ENCODE measurements around the gene SLC16A11. TPM values are rescaled to one million over a fixed set of nuclear protein-coding genes. Genes with fewer than 3 reads are reported as not detected.
"Not testable (repeated sequence)": the region's sequence is repeated elsewhere in the genome, so short reads cannot be mapped to it uniquely, and the experiment has no call there.

SLC16A11 gene
- total and polyA plus RNA-seq, 10 of the 15 experiments (the other 5 are each of a cell fraction or from before 2014, with no cell fraction given): 0.11 to 2.7 (median 0.84) TPM

DNA sequence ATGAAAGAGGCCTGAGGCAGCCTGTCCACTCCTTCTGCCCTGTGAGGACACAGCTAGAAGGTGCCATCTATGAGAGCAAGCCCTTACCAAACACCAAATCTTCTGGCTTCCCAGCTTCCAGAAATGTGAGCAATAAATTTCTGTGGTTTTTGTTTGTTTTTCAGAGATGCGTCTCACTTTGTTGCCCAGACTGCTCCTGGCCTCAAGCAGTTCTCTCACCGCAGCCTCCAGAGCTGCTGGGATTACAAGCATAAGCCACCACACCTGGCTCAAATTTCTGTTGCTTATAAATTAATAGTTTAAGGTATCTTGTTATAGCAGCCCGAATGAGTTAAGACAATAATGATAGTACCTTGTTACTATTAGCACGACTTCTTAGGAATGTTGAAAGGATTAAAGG lies 12.5 kb upstream of the SLC16A11 start:
- no peaks in the 10 kb centered on the region for H3K4me1 ChIP-seq (ENCODE audit: control insufficient read depth, insufficient read depth, low read length)
- FAIRE-seq (no peak), ATAC-seq (no peak), DNase-seq (ENCODE audit: low read depth, low spot score) (no peak)
- CTCF ChIA-PET: interaction anchor here (1.8 to 21.9 kb wide), 2 partner anchors 10 to 81 kb away, joined by 6 to 590 read pairs; no protein-coding TSS in a partner anchor
- intact Hi-C loops (cut with micrococcal nuclease; ENCODE audit: unreplicated experiment) (no loop called here), in situ Hi-C loops (cut with MboI) (no loop called here)
- BruUV-seq (replicated peaks): no TSS peak
- no peak overlapping the region for H3K9ac ChIP-seq (ENCODE audit: control insufficient read depth, insufficient read depth, low read length)
- POLR2A ChIA-PET: no interaction called here
- no peaks in the 10 kb centered on the region for H3K79me2 ChIP-seq (ENCODE audit: control insufficient read depth, insufficient read depth, low read length)
- H4K20me1 ChIP-seq (ENCODE audit: control insufficient read depth, insufficient read depth): no peaks in the 10 kb centered on the region
- H3K27ac ChIP-seq (ENCODE audit: control insufficient read depth, insufficient read depth): no peak overlapping the region
- RAD21 ChIA-PET (ENCODE audit: unreplicated experiment): no interaction called here
- H3K9me3 ChIP-seq (replicated peaks; ENCODE audit: control insufficient read depth, insufficient read depth, low read length): no peaks in the 10 kb centered on the region
- WGBS (ENCODE audit: insufficient coverage, insufficient replicate concordance, low lambda C conversion rate, missing lambda C conversion rate): 78% methylated on average over 4 of the region's 4 CpGs
- no peaks in the 10 kb centered on the region for H3K36me3 ChIP-seq (ENCODE audit: control insufficient read depth in 2 of 2, insufficient read depth in 2 of 2, low read length in 1 of 2)
- SMC1A ChIA-PET (ENCODE audit: uncharacterized antibody, unreplicated experiment): interaction anchor here (13.6 kb wide), 1 partner anchor 81 kb away, joined by 356 read pairs; no protein-coding TSS in a partner anchor
- no peak overlapping the region for H2AFZ ChIP-seq (ENCODE audit: control insufficient read depth, low read depth, low read length)
- no peaks in the 10 kb centered on the region for H3K27me3 ChIP-seq (replicated peaks in 1 of 2; ENCODE audit: control insufficient read depth in 2 of 2, insufficient read depth in 2 of 2, low read length in 1 of 2)
- no peak overlapping the region for H3K4me2 ChIP-seq (ENCODE audit: control insufficient read depth, insufficient read depth)
- TF ChIP-seq, protein P1, sequence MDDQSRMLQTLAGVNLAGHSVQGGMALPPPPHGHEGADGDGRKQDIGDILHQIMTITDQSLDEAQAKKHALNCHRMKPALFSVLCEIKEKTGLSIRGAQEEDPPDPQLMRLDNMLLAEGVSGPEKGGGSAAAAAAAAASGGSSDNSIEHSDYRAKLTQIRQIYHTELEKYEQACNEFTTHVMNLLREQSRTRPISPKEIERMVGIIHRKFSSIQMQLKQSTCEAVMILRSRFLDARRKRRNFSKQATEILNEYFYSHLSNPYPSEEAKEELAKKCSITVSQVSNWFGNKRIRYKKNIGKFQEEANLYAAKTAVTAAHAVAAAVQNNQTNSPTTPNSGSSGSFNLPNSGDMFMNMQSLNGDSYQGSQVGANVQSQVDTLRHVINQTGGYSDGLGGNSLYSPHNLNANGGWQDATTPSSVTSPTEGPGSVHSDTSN (IDR thresholded peaks at IDR 0.05; ENCODE audit: insufficient replicate concordance, low read depth, low read length): no peak
- no peak for TF ChIP-seq CREB1 (IDR thresholded peaks at IDR 0.05; ENCODE audit: low read depth)
- TF ChIP-seq STAT3 (IDR thresholded peaks at IDR 0.05; ENCODE audit: low read depth, low read length): no peak
- TF ChIP-seq, protein P2, sequence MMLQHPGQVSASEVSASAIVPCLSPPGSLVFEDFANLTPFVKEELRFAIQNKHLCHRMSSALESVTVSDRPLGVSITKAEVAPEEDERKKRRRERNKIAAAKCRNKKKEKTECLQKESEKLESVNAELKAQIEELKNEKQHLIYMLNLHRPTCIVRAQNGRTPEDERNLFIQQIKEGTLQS (IDR thresholded peaks at IDR 0.05; ENCODE audit: borderline replicate concordance, extremely low read depth, low read depth, low read length): no peak
- TF ChIP-seq, protein P3, sequence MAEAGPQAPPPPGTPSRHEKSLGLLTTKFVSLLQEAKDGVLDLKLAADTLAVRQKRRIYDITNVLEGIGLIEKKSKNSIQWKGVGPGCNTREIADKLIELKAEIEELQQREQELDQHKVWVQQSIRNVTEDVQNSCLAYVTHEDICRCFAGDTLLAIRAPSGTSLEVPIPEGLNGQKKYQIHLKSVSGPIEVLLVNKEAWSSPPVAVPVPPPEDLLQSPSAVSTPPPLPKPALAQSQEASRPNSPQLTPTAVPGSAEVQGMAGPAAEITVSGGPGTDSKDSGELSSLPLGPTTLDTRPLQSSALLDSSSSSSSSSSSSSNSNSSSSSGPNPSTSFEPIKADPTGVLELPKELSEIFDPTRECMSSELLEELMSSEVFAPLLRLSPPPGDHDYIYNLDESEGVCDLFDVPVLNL (IDR thresholded peaks at IDR 0.05; ENCODE audit: low read depth, low read length): no peak
- no peak for TF ChIP-seq ASH2L (IDR thresholded peaks at IDR 0.05; ENCODE audit: borderline replicate concordance, low read depth)
- no peak for TF ChIP-seq MYC (IDR thresholded peaks at IDR 0.05; ENCODE audit: insufficient read depth, insufficient read length, insufficient replicate concordance, low read length, severe bottlenecking)
- H3K4me3 ChIP-seq: no peak overlapping the region

DNA sequence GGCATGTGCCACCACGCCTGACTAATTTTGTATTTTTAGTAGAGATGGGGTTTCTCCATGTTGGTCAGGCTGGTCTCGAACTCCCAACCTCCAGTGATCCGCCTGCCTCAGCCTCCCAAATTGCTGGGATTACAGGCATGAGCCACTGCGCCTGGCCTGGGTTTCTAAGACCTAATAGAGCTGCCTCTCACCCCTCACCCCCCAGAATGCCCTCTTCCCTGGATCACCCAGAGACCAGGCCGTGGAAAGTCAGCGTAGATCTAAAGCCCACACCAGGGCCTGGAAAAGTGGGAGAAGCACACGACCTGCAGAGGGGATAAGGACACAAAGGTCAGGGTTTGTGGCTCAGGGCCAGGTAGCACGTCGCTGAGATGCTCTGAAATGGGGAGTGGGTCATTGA lies 6.7 kb upstream of the SLC16A11 start:
- BruUV-seq (replicated peaks); DNase-seq (ENCODE audit: low read depth, low spot score); intact Hi-C loops (cut with micrococcal nuclease; ENCODE audit: unreplicated experiment); ATAC-seq; H3K9me3 ChIP-seq (replicated peaks; ENCODE audit: control insufficient read depth, insufficient read depth, low read length); H2AFZ ChIP-seq (ENCODE audit: control insufficient read depth, low read depth, low read length); H3K4me1 ChIP-seq (ENCODE audit: control insufficient read depth, insufficient read depth, low read length); H3K79me2 ChIP-seq (ENCODE audit: control insufficient read depth, insufficient read depth, low read length); H3K4me2 ChIP-seq (ENCODE audit: control insufficient read depth, insufficient read depth); H4K20me1 ChIP-seq (ENCODE audit: control insufficient read depth, insufficient read depth); H3K36me3 ChIP-seq (ENCODE audit: control insufficient read depth in 2 of 2, insufficient read depth in 2 of 2, low read length in 1 of 2); FAIRE-seq; H3K4me3 ChIP-seq; H3K27ac ChIP-seq (ENCODE audit: control insufficient read depth, insufficient read depth); H3K27me3 ChIP-seq (replicated peaks in 1 of 2; ENCODE audit: control insufficient read depth in 2 of 2, insufficient read depth in 2 of 2, low read length in 1 of 2); H3K9ac ChIP-seq (ENCODE audit: control insufficient read depth, insufficient read depth, low read length): not testable (repeated sequence)
- ChIA-PET RAD21 (ENCODE audit: unreplicated experiment) (interaction anchor here (1.6 to 10.0 kb wide), 2 partner anchors 86 to 127 kb away, joined by 4 to 269 read pairs; no protein-coding TSS in a partner anchor), POLR2A (interaction anchor here (0.8 kb wide), 1 partner anchor 83 kb away, joined by 11 read pairs; no protein-coding TSS in a partner anchor), SMC1A (ENCODE audit: uncharacterized antibody, unreplicated experiment) (interaction anchor here (1.0 to 13.6 kb wide), 3 partner anchors 86 to 207 kb away, joined by 3 to 356 read pairs (median 7); no protein-coding TSS in a partner anchor), CTCF (interaction anchor here (0.6 to 21.9 kb wide), 8 partner anchors 12 to 135 kb away, joined by 3 to 590 read pairs (median 5); partner anchors contain the start of genes ASGR1 and SLC16A13)
- WGBS (ENCODE audit: insufficient coverage, insufficient replicate concordance, low lambda C conversion rate, missing lambda C conversion rate): 27% methylated on average over 9 of the region's 9 CpGs
- in situ Hi-C loops (cut with MboI): loop anchor here (5.0 kb wide), 1 partner anchor 87 kb away; no protein-coding TSS in a partner anchor

Measured in GM12878 (cell line).